RWPE2 (cell line): ENCODE data around the gene RTN4R.

Source experiments
- ATAC-seq: fragments of 200-7000 bp; cut with Tn5 transposase; 3 replicates; pipeline ENCODE4 v1.9.1; 2021; ENCODE audit warnings: low read depth
- DNase-seq: peaks from one replicate; pipeline ENCODE4 v3.0.0-alpha.2; 2020; ENCODE audit warnings: low spot score
- H3K27ac ChIP-seq: fragments of 450-650 bp; 2 replicates; pipeline ENCODE4 v1.5.1; 2017; ENCODE audit warnings: mild to moderate bottlenecking; ENCODE audit not compliant: poor library complexity, severe bottlenecking
- H3K27me3 ChIP-seq: fragments of 250-450 bp; sonication (Bioruptor Pico); 2 replicates; pipeline ENCODE4 v1.5.1; 2021; ENCODE audit warnings: mild to moderate bottlenecking, moderate library complexity; ENCODE audit not compliant: insufficient read depth, poor library complexity, severe bottlenecking
- H3K36me3 ChIP-seq: fragments of 250-450 bp; sonication (Bioruptor Pico); 2 replicates; pipeline ENCODE4 v1.5.1; 2020; ENCODE audit warnings: low read depth, mild to moderate bottlenecking, moderate library complexity
- H3K4me1 ChIP-seq: fragments of 250-450 bp; sonication (Bioruptor Pico); 2 replicates; pipeline ENCODE4 v1.5.1; 2021; ENCODE audit warnings: mild to moderate bottlenecking, moderate library complexity; ENCODE audit not compliant: insufficient read depth, poor library complexity, severe bottlenecking
- H3K4me3 ChIP-seq: fragments of 250-450 bp; sonication (Bioruptor Pico); 2 replicates; pipeline ENCODE4 v1.5.1; 2021; ENCODE audit warnings: mild to moderate bottlenecking, moderate library complexity; ENCODE audit not compliant: severe bottlenecking
- H3K9me3 ChIP-seq: fragments of 250-450 bp; sonication (Bioruptor Pico); 2 replicates; pipeline ENCODE4 v1.5.1; 2021; ENCODE audit warnings: mild to moderate bottlenecking, moderate library complexity; ENCODE audit not compliant: severe bottlenecking
- CTCF ChIP-seq: fragments of 450-650 bp; IDR thresholded peaks from one replicate; pipeline ENCODE4 v1.5.1; 2017; ENCODE audit warnings: mild to moderate bottlenecking, moderate library complexity; ENCODE audit not compliant: poor library complexity, severe bottlenecking

RTN4R gene

DNA sequence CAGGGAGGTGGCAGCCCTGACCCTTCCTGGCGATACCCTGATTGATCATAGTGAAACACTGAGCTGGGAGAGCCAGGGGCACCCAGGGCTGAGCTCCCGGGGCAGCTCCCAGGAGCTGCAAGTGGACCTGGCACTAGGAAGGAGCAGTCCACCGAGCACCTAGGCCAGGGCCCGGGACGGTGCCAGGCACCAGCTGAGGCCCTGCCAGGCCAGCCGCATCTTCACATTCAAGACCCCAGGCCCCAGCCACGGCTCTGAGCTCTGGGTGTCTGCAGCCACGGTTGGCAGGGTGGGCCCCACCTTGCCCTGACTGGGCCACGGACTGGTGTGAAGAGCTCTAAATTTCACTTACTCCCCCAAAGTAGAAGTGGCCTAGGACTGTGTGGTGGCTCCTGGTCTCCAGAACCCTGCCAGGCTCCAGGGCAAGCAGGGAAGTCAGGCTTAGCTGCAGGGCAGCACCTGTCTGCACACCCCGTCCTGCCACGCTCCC lies 58.3 kb downstream of the RTN4R start:
- Histone ChIP-seq H3K27me3 (no peaks in the 10 kb centered on the region), H3K9me3 (no peaks in the 10 kb centered on the region)
- ATAC-seq, result no peak

DNA sequence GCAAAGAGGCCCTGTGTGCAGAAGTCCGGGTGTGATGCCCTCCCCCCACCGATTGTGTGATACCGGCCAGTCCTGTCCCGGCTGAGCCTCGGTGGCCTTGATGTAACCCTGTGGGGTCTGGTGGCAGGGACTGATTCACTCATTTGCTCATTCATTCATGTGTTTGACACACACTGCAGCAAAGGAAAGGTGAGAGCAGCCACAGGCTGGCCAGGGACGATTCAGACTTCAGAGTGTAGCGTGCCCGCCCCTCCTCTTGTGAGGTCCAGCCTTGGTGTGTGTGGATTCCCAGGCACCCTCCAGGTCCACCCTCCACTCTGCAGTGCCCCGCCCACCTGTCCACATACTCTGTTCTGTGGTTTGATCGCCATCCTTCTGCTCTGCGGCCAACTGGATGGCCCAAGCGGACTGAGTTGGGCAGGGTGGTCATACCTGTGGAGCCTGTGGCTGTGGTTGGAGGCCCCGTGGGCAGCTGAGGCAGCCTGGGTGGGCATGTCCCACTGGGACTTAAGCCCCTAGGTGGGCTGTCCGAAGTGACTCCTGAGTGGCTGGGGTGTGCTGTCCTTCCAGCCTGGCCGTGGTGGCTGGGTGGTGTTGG lies 59.3 kb downstream of the RTN4R start:
- H3K9me3 ChIP-seq, result no peaks in the 10 kb centered on the region
- H3K27me3 ChIP-seq, result no peaks in the 10 kb centered on the region
- ATAC-seq (no peak), DNase-seq (no peak)
- no peak for TF ChIP-seq CTCF
- no peak overlapping the region for H3K27ac ChIP-seq
- peaks cover 11% of the 10 kb centered on the region for H3K4me1 ChIP-seq
- H3K36me3 ChIP-seq, result no peaks in the 10 kb centered on the region
- no peak overlapping the region for H3K4me3 ChIP-seq

More for the DNA sequence above, 58.3 kb downstream of the RTN4R start:
- TF ChIP-seq CTCF, result no peak
- Histone ChIP-seq H3K4me1 (peaks cover 4% of the 10 kb centered on the region), H3K27ac (no peak overlapping the region), H3K4me3 (no peak overlapping the region), H3K36me3 (no peaks in the 10 kb centered on the region)
- no peak for DNase-seq

- Histone ChIP-seq H3K27ac (peak overlapping the region; percentile 67), H3K9me3 (no peaks in the 10 kb centered on the region), H3K4me1 (peaks cover 16% of the 10 kb centered on the region), H3K4me3 (peak overlapping the region; percentile 57), H3K27me3 (no peaks in the 10 kb centered on the region), H3K36me3 (no peaks in the 10 kb centered on the region)
- ATAC-seq, result no peak
- no peak for TF ChIP-seq CTCF
- no peak for DNase-seq
Measured at GRCh38 chr22:20207277-20208025, 60.7 kb downstream of the RTN4R start.

- H3K4me1 ChIP-seq, result peaks cover 16% of the 10 kb centered on the region
- no peaks in the 10 kb centered on the region for H3K36me3 ChIP-seq
- H3K27me3 ChIP-seq, result no peaks in the 10 kb centered on the region
- peak; percentile 17 for TF ChIP-seq CTCF
- ATAC-seq, result peak; percentile 23
- peak overlapping the region; percentile 57 for H3K4me3 ChIP-seq
- H3K27ac ChIP-seq, result peak overlapping the region; percentile 67
- H3K9me3 ChIP-seq, result no peaks in the 10 kb centered on the region
- DNase-seq, result no peak
Measured at GRCh38 chr22:20206709-20207215, 61.4 kb downstream of the RTN4R start.
